ENCODE measurements around the gene DUXB.

Gene DUXB, protein sequence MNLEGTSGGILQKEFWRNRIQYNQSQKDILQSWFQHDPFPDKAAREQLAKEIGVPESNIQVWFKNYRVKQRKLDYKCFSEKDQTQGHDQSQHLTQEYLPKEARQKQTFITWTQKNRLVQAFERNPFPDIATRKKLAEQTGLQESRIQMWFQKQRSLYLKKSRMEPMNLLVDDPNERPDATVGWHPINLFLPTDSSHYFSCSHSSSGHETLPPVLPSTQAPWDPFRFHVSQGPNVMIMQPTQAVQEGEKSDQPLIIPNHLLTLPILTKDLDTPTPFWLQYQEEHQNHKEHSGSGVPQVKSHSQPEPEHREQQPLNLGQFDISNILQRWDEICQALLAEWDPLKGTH

DNA sequence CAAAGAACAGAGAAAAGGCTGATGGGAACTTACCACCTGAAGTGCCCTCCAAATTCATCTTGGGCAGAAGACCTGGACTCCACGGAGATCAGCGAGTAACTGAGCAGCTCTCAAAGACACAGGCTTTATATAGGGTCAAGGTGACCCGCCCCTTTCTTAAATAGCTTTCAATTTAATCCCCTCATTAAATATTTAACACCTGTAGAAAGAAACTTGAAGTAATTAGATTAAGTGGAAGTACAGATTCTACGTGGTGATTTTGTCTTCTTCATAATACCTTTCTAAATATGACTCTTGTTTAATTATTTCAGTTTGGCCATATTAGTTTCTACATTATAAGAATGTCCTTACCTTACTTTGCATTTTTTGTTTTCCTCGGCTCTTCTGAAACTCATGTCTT is at the start of gene DUXB:
DUXB (minus strand) TSS at position 101 of the 400 bp plus-strand sequence; CDS start at position 58, 43 bp downstream.
- DNase-seq (ENCODE audit: insufficient read length, low spot score), result no peak
- no peak for FAIRE-seq

DNA sequence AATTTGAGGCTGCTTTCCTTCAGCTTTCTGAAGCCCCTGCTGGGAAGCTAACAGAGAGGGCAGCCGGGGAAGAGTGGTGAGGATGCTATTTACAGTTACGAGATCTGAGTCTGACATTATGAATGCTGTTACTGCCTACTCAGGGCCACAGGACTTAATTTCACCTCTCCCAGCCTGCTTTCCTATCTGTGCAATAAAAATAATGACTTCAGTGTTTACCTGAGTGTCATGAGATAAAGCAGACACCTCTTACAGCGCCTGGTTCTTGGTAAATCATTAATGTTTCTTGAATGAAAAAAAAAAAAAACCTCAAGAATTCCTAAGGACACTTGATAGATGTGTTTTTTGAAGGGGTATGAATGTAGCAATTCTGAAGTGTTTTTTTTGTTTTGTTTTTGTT is 49.3 kb upstream of the DUXB start:
- no peak for FAIRE-seq
- DNase-seq (ENCODE audit: insufficient read length, low spot score), result no peak

DNA sequence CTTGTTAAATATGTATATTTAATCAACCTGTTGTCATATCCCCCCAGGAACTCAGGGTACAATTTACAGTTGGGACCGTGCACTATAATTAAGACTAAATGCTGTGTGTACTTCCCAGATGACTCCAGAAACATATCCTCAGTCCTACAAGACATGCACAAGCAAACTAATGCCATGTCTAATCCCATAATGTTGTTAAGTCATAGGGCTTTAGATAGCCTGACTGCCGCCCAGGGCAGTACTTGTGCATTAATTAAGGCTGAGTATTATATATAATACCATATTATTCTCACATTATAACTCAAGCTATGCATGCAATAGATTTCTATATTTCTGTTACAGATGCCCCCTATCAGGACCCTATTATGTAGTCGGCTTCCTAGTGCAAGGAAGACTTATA is 45.1 kb upstream of the DUXB start:
- FAIRE-seq, result no peak
- DNase-seq (ENCODE audit: insufficient read length, low spot score), result no peak

DNA sequence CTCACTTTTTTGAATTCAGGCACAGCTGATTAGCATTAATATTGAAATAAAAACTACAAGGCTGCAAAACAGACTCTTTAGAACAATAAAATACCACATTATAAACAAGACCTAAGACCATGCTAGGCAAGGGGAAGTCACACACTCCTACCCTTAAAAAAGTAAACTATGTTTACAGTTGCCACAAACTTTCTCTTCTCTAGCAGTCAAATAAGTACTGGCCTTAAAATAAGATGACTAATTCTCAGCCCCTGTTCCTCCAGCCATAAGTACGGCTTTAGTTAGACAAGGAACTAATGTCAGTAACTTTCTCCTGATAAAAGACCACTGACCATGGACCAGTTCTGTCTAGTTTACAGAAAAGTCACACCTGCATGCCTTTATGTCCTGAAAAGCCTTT is 44.6 kb upstream of the DUXB start:
- DNase-seq (ENCODE audit: insufficient read length, low spot score) (no peak), FAIRE-seq (no peak)

DNA sequence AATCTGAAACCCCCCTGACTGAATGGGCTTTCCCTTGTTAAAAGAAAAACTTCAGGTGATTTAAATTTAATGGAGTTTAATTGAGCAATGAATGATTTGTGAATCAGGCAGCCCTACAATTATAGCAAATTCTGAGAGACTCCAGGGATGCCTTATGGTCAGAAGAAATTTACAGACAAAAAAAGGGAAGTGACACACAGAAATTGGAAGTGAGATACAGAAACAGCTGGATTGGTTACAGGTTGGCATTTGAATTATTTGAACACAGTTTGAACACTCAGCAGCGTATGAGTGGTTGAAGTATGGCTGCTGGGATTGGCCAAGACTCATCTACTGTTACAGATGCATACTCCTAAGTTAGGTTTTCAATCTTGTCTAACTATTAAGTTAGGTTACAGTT is 44.0 kb upstream of the DUXB start:
- FAIRE-seq (no peak), DNase-seq (ENCODE audit: insufficient read length, low spot score) (no peak)

DNA sequence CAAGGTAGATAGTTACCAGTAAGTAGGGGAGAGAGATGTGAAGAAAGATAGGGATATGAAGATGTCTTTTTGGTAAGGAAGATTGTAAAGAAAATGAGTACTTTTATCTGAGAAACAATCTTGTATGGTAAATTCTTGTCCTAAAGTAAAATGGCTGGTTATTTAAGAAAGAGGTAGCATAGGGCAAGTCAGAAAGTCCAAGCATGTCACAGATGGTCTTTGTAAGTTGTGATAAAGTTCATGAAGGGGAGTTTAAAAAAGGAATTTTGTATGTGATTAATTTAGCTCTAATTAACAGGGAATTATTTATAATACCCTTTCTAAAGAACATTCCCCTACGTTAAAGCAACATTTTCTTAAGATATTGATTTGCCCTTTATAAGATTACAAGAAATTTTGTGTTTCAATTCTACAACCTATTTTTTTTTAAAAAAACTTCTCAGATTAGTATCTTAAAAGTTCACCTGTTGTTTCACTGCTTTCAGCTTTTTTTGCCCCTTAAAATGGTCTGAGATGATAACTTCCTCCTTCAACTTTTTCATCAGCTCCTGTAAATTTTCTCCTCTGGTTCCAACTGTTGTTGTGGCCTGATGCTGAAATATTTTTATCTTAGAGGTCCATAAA is 41.3 kb upstream of the DUXB start:
- FAIRE-seq (no peak), DNase-seq (ENCODE audit: insufficient read length, low spot score) (no peak)

DNA sequence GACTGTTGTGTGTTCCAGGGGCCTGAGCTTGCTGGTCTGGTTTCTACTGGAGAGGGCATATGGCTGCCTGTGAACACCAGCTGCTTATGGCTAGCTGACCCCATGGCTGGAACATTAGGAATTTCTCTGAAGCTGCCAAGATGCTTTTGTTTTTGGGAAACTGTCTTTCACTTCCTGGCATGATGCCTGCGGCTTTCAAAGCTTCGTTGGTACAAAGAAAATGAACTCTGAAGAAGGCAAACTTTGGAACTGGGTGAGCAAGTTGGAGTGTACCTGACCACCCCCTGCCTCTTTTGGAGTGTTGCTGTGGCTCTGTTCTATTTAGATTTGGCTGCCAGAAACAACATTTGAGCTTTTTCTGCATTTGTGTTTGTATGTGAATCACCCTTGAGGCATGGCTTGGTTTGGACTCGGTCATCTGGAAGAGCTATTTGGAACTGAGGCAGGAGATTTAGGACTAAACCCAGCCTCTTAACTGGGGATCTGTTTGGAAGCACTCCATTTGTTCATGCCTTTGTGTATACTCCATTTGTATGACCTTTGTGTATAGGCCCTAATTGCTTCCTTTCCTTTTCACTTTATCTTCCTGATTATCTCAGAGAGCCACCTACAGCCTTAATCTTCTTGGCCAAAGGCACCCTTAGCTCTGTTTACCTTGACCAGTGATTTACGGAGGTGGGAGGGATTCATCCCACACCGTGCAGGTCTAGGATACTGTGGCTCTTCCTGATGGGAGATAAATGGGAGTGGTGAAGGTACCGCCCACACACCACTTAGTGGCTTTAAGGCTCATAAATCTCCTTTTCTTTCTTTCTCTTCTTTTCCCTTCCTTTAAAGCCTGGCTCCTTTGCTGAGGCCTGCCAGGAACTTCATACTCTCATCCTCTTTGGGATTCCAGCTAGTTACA is 32.3 kb upstream of the DUXB start:
- FAIRE-seq (no peak), DNase-seq (ENCODE audit: insufficient read length, low spot score) (no peak)

DNA sequence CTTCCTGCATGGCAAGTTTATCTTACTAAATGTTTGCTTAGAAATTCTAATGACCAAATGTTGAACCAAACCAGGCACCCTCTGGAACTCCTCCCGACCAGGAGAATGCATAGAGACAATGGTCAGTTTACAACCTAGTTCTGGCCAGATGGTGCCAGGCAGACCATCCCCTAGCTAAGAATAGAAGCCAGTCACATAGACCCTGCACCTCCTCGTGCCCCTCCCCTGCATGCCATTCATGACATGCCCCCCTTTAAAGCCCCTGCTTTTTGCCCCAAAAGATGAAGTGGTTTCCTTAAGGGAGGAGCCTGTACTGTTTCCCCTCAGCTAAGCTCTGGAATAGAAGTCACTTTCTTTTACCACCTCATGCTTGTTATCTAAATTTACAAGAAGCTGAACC is 31.6 kb upstream of the DUXB start:
- DNase-seq (ENCODE audit: insufficient read length, low spot score) (no peak), FAIRE-seq (no peak)

DNA sequence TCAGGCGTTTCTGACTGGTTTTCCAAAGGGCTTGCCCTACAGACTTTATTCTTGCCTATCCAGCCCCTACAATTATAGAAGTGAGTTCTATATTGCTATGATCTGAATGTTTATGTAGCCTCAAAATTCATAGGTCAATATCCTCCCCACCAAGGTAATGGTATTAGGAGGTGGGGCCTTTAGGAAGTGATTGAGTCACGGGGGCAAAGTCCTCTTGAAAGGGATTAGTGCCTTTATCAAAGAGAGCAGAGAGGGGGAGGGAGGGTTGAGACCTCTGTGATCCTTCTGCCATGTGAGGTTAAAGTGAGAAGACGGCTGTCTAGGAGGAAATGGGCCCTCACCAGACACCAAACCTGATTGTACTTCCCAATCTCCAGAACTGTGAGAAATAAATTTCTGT is 26.0 kb upstream of the DUXB start:
- no peak for FAIRE-seq
- DNase-seq (ENCODE audit: insufficient read length, low spot score), result no peak

DNA sequence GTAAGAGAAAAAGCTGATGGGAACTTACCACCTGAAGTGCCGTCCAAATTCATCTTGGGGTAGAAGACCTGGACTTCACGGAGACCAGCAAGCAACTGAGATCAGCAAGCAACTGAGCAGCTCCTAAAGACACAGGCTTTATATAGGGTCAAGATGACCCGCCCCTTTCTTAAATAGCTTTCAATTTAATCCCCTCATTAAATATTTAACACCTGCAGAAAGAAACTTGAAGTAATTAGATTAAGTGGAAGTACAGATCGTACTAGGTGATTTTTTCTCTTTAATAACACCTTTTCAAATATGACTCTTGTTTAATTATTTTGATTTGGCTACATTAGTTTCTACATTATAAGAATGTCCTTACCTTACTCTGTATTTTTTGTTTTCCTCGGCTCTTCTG is 25.1 kb upstream of the DUXB start, which contains the start of gene CPHXL:
CPHXL (minus strand) TSS at position 101 of the 400 bp plus-strand sequence; CDS start at position 53, 48 bp downstream.
- DNase-seq (ENCODE audit: insufficient read length, low spot score) (no peak), FAIRE-seq (no peak)

DNA sequence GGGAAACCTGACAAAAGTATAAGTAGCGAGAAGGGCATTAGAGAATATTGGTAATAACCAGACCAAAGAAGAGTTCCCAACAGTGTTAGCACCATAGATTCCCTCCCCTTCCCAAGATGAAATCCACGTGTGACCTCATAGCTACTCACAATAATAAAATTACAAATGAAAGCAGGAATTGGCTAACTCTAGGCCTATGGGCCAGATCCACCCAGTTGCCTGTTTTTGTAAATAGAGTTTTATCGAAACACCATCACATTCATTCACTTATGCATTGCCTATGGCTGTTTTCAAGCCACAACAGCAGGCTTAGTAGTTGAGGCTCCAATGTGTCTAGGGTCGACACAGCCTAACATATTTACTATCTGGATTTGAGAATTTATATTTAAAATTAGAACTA is 17.2 kb upstream of the DUXB start:
- no peak for DNase-seq (ENCODE audit: insufficient read length, low spot score)
- FAIRE-seq, result no peak

DNA sequence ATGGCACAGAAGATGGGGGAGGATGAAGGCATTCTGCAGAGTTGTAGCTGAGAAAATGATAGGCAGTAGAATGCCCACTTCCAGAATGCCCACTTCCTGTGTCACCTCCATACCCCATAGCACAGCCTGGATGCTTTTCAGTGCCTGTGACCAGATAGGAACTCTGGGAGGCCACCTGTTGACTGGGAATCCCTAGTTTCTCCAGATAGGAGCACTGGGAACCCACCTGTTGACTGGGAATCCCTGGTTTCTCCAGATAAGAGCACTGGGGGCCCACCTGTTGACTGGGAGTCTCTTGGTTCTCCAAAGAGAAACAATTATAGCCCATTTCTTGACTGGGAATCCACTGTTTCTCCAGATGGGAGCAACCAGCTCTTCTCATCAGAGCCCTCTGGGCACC is 13.4 kb upstream of the DUXB start:
- DNase-seq (ENCODE audit: insufficient read length, low spot score), result no peak

DNA sequence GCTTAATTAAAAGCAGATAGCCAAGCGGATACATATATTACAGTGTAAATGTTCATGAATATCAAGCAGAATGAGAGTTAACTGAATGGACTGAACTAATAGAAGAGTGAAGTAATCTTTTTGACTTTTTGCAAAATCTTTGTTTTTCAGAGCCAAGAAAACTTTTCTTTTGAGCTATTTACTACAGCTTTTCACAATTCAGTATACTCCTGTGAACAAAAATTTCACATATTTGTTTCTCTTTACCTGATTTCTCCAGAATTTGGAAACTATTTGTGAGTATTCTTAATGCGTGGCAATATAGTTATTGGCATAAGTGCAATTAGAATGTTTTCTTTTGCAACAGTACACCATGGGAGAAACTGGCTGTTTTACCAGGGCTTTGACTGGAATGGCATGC is 9.1 kb upstream of the DUXB start:
- no peak for FAIRE-seq

More for the DNA sequence above, 13.4 kb upstream of the DUXB start:
- FAIRE-seq, result no peak

DNA sequence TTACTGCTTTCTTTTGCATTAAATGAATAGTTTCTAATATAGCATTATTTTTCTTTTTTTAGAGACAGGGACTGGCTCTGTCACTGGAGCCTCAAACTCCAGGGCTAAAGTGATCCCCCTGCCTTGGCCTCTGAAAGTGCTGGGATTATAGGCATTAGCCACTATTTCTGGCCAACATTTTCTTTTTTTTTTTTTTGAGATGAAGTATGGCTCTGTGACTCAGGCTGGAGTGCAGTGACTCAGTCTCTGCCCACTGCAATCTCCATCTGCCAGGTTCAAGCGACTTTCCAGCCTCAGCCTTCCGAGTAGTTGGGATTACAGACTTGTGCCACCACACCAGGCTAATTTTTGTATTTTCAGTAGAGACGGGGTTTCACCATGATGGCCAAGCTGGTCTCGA is 2.0 kb upstream of the DUXB start:
- FAIRE-seq, result no peak
- no peak for DNase-seq (ENCODE audit: insufficient read length, low spot score)

More for the DNA sequence above, 9.1 kb upstream of the DUXB start:
- no peak for DNase-seq (ENCODE audit: insufficient read length, low spot score)

DNA sequence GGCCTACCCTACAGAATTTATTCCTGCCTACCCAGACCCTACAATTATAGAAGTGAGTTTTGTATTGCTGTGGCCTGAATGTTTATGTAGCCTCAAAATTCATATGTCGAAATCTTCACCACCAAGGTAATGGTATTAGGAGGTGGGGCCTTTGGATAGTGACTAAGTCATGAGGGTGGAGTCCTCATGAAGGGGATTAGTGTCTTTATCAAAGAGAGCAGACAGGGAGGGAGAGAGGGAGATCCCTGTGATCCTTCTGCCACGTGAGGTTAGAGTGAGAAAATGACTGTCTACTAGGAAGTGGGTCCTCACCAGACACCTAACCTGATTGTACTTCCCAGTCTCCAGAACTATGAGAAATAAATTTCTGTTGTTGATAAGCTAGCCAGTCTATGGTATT is 981 bp upstream of the DUXB start:
- FAIRE-seq (no peak), DNase-seq (ENCODE audit: insufficient read length, low spot score) (no peak)

DNA sequence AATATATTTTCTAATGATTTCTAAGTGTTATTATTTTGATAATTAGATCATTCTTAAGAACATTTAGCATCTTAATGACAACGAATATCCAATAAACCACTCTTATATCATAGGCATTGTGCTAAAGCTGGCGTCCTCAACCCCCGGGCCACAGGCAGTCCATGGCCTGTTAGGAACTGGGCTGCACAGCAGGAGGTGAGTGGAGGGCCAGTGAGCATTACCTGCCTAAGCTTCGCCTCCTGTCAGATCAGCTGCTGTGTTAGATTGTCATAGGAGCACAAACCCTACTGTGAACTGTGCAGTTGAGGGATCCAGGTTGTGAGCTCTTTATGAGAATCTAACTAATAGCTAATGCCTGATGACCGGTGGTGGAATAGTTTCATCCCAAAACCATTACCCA is 3.7 kb downstream of the DUXB start:
- no peak for DNase-seq (ENCODE audit: insufficient read length, low spot score)

DNA sequence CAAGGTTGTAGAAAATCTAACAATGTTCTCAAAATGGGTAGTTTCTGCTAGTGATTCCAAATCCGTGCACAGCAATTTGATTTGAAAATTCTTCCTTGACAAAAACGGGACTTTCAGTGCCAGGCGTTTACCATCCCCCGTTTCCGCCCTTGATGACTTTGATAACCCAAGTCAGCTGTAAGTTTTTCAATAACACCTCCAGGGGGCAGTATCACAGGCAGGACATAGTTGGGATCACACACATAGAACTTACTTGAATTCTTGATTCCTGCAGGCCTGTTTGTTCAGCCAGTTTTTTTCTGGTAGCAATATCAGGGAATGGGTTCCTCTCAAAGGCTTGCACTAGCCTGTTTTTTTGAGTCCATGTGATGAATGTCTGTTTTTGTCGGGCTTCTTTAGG is 5.6 kb downstream of the DUXB start:
- DNase-seq (ENCODE audit: insufficient read length, low spot score), result no peak
- FAIRE-seq, result no peak

More for the DNA sequence above, 3.7 kb downstream of the DUXB start:
- no peak for FAIRE-seq

DNA sequence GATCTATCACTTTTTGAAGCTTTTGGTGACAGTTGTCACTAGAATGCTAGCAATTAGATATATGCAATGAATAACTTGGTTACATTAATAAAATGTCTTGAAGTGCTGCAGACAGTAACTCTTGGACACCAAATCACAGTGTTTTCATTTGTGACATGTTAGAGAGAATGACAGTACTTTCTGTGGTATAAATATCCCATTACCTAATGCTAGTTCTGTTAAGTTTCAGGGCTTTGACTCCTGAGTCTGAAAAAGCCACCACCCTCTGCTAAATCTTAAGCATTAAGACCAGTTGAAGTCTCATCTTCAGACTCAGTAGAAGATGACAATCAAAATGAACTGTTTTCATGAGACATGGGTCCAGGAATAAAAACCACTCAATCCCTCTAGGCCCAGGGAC is 13.9 kb downstream of the DUXB start:
- DNase-seq (ENCODE audit: insufficient read length, low spot score) (no peak), FAIRE-seq (no peak)

DNA sequence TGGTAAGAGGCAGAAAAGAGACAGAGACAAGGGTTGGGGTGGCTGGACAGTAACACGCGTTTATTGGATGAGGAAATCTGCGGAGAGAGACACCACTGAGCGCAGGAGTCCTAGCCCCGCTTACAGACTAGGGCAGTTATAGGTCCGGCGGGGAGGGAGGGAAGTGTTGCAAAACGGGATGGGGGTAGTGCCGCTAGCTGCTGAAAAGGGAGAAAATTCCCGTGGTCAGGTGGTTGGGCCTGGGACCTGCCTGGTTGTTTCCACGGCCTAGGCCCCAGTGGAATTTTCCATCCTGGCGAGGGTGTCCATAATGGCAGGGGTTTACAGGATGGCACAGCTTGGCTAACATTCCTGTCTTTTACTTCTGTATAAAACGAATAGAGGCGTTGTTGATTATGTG is 19.0 kb downstream of the DUXB start:
- no peak for DNase-seq (ENCODE audit: insufficient read length, low spot score)
- FAIRE-seq, result no peak

DNA sequence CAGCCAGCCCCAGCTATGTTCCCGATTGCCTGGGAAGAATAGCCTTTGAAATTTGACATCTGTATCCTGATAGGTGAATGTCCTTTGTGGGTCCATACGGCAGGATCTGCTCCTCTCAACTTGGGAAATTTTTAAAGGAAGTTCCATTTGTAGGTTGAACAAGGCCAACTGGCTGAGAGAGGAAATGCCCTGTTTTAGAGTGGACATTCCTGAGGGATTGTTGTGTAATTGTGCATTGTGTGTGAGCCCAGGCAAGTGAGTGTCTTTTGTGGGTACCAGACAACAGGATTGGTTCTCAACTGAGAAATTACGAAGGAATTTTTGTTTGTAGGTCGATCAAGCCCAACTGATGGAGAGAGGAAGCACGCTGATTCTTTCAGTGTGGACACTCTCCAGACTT is 21.9 kb downstream of the DUXB start:
- DNase-seq (ENCODE audit: insufficient read length, low spot score), result no peak
- no peak for FAIRE-seq

DNA sequence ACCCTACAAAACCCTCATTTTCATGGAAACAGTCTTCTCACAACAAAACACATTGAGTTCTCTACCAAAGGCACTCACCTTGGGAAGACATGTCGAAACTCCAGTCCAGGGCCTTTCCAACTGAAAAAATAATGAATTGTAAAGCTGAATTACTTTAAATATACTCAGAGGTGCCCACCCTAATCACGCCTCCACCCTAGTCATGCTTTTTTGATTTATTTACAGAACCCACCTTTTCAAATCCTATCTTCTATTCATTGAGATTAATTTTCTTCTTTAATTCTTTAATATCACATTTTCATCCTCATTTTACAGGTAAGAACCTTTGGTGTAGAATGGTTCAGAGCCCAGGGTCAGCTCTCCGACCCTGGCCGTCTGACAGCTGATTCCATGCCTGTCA is 24.4 kb downstream of the DUXB start, which contains the start of gene CPHXL2:
CPHXL2 (minus strand) TSS at position 101 of the 400 bp plus-strand sequence; CDS start at position 91, 10 bp downstream.
- FAIRE-seq (no peak), DNase-seq (ENCODE audit: insufficient read length, low spot score) (no peak)
